GM21528 (cell line): Measurements from ENCODE around the gene PLEKHF1.
"Not testable (repeated sequence)": the region's sequence is repeated elsewhere in the genome, so short reads cannot be mapped to it uniquely, and the experiment has no call there.

Experiments
- ATAC-seq: cut with Tn5 transposase; IDR thresholded peaks from one replicate; pipeline ENCODE4 v1.9.1; 2021; ENCODE audit warnings: mild to moderate bottlenecking, moderate library complexity; ENCODE audit not compliant: unreplicated experiment, low FRiP score

Gene PLEKHF1

DNA sequence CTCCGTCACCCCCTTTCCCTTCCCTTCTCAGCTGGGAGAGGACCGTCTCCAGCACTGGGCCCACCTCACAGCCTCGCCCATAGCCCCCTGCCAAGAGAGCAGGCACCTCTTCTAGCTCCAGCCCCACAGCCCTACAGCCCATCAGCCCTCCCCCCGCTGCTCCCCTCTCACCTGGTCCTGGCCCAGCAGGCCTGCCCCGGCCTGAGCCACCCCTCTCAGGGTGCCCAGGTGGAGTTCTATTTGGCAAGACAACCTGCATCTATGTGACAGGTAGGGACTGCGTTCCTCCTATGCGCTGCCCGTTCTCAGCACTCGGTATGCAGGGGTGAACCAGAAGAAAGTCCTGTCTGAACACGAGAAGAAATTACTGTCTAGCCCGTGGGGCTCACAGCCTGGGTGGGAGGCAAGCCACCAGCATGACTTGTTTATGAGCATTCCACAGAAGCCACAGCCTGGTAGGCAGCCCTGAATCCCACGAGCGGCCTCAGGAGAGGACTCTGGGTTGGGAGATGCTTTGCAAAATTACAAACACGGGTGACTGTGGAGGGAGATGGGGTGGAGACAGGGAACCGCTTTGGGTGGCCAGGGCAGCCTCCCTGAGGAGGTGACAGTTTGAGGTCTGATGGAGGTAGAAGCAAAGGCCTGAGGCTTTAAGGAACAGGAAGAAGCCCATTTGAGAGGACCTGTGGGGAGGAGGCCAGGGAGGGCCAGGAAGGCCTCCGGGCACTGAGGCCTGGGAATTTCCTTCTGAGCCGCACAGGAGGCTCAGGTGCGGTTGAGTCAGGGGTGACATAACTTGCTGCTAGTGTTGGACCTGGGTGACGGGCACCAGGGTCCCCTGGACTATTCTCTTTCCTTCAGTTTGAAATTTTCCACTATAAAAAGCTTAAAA lies 1.2 kb upstream of the PLEKHF1 start:
- no peak for ATAC-seq

DNA sequence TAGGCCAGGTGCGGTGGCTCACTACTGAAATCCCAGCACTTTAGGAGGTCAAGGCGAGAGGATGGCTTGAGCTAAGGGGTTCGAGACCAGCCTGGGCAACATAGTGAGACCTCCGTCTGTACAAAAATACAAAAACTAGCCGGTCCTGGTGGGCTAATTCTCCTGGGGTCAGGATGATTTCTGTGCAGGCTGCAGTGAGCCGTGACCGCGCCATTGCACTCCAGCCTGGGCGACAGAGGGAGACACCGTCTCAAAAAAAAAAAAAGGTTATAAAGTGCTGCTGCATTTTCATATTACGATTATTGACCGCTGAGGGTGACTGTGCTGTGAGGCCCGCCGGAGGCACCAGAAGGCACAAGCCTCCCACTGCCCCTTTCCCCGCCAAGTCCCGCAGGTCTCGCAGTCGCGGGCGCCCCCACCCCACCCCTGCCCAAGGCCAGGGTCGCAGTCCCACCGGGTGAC lies 477 bp upstream of the PLEKHF1 start:
- no peak for ATAC-seq

DNA sequence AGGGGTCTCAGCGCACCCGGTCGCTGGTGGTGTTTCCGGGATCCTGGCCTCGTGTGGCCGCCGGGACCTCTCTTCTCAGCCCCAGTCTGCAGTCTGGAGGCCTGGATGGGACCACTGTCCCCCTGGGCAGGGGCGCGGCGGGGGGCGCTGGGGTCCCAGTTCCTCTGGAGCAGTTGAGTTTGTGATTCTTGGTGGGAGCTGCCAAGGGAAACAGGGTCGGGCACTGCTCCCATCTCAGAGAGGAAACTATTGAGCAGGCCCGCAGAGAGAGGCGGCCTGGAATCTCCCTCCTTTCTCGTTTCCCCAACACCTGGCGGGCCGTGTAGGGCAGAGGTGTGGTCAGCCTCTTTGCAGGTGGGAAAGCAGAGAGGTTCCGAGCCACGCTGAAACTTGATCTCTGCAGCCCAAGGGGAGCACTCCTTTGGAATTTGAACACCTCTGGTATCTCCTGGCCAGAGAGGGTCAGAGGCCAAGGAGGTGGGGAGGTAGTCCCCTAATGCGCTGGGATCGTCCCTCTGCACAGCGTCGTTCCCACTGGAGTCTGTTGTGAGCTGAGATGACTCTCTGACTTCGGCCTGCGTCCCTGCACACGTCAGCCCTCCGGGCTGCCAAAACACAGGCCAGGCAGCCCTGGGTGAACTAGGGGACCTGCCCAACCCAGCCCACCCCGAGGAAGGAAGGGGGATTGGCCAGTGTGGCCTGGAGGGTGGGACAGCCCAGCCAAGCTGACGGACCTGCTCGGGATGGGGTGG lies 741 bp downstream of the PLEKHF1 start:
- ATAC-seq = peak; percentile 14

DNA sequence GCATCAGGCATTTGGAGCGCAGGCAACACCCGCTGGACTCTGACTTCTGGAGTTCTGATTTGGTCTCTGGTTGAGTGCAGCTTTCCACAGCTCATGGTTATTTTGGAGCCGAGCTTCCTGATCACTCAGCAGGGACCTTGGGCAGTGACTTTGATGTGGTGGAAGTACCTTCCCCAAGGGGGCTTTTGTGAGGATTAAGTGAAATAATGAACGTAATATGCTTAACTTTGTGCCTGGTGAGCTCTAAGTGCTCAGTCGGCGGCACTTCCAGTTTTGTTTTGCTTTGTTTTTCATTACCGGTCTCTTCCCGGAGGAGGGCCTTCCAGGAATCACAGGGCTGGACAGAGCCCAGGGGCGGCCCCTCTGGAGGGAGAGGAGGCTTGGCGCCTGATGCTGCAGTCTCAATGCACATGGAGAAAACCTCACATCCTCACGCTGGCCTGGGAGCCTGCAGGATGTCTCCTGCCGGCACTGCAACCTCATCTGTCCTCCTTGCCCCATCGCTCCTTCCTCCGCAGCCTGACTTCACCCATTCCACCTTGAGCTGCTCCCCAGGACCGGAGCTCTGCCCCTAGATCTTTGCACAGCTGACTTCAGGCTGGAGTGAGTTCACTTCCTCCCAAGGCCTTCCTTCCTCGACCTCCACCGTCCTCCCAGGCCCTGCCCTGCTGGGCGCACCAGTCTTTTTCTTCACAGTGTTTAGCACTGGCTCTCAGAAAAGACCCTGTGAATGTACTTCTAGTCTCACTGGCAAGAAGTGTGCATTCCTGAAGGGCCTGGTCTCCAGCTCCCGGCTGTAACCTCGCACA lies 1.5 kb downstream of the PLEKHF1 start:
- no peak for ATAC-seq

DNA sequence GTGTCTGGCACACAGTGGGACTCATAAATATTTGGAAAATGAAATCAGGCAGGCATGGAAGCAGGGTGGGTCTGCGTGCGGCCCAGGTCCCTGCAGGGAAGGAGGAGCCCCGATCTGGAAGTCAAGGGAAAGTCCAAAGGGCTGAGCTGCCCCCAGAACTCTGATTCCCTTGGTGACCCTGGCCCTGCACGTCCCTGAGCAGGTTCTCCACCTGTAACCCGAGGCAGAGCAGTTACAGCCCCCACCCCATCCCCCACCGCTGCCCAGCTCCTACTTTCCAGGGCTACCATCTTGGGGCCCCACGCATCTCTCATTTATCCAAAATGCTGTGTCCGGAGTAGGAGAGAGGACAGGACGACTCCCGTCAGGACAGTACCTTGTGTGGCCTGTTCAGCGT lies 2.1 kb downstream of the PLEKHF1 start:
- no peak for ATAC-seq

DNA sequence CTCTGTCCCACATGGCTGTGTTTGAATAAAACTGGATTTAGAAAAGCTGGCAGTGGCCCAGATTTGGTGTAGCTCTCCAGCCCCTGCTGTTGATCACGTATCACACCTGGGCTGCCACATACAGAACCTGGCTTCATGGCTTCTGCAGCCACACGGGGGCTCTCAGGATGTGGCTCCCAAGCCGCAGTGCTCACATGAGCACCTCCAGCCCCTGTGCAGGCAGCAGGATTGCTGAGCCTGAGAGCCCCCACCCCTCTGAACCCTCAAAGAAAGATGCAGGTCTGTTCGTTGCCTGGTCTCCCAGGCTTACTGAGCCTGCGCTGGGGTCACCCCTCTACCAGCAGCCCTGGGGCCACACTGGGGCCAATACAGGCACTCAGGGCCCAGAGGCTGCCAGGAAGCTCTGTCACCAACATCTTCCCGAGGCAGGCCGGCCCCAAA lies 2.7 kb downstream of the PLEKHF1 start:
- ATAC-seq = no peak

DNA sequence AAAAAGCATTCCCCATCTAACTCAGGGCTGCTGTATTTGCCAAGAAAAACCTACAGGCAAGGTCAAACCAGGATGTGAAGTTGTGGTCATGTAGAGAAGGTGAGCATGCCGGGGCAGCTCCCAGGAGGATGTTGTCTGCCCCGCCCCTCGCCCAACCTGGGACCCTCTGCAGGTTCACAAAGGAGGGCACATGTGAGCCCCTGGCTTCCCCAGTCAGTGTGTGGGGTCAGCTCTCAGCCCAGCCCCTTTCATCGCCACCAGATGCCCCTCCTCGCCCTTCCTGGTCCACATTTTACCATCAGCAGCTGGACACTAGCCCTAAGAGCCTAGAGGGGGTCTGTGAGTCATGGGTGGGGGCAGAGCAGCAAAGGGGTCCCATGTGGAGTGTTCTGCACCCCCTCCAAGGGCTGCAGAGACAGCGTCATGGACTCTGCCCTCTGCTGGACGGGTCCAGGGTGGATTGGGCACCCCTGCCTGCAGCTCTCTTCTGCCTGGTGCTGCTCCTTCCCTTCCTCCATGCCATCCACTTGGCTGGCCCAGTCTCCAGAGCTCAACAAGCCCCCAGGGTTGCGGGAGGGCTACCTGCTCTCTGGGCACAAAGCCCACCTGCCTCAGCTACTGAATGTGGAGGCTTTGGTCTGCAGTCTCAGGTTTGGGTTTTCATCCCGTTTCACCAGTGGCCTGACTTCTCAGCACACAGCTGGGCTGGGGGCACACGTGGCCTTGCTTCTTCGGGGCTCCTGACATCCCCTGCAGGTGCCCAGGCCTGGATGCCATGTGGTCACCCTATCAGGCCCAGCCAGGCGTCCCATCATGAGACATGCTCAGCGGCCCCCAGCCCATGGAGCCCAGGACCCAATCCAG lies 3.7 kb downstream of the PLEKHF1 start:
- no peak for ATAC-seq

DNA sequence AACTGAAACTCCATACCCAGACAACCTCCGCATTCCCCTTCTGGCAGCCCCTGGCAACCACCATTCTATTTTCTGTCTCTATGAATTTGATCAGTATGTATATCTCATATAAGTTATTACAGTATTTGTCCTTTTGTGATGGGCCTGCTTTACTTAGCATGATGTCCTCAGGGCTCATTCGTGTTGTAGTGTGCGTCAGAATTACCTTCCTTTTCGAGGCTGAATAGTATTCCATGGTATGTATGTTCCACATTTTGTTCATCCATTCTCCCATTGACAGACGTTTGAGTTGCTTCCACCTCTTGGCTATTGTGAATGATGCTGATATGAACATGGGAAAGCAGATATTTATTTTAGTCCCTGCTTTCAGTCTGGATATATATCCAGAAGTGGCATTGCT lies 5.0 kb downstream of the PLEKHF1 start:
- no peak for ATAC-seq

DNA sequence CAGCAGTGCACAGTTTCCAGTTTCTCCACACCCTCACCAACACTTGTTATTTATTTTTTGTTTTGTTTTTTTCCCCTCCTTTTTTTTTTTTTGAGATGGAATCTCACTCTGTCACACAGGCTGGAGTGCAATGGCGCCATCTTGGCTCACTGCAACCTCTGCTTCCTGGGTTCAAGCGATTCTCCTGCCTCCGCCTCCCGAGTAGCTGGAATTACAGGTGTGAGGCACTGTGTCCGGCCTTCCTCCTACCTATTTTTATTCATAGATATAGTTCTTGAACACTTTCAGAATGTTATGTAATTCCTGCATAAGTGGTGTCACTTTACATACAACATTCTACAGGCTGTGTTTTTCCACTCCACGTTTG lies 5.7 kb downstream of the PLEKHF1 start:
- not testable (repeated sequence) for ATAC-seq

DNA sequence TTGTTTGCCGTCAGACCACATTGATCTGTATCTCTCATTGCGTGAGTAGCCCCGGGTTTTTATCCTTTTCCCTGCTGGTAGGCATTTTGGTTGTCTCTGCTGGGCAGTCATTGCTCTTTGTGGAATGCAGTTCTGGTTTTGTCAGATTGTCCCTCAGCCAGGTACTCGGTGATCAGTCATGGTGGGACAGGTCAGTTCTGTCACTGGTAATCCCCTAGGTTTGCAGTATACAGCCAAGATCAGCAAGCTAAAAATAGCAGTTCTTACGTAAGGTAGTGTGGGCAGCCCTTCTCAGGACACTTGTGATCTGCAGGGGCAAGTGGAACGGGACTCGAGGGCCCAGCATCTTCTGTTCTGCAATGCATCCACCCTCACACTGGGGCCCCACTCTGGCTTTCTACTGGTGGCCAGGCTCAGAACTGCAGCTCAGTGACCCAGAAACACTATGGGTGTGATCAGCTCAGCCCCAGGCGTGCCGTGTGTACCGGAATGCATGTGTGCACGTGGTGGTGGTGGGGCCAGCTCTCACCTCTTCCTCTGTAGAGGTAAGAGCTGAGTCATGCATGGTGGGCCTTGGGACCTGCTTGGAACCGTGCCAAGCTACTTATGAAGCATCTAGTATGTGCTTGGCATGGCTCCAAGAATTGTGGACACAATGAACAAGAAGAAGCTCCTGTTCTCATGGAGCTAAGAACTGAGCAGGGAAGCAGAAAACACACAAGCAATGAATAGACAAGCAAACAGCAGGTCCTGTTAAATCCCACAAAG lies 6.3 kb downstream of the PLEKHF1 start:
- peak; percentile 72 for ATAC-seq

DNA sequence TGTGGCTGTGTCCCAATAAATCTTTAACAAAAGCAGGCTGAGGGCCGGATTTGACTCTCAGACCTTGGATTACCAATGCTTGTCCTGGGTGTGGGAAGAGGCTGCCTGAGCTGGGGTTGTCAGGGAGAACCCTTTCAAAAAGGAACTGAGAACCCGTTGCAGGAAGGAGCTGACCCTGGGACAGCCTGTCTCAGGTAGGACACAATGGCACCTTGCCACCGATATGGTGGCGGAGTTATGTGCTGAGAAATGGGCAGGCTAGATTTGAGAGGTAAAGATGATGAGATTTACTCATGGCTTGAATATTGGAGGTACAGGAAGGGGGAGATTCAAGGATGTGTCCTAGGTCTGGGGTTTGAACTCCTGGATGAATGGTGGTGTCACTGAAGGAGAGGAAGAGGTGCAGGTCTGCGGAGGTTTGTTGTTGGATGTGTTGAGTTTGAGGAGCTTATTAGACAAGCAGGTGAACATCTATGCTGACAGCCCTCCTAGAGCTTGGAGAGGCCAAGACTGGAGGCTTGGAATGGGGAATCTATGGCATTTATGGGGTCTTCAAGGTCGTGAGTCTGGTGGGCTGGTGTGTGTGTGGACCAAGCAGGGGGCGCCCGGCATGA lies 7.2 kb downstream of the PLEKHF1 start:
- no peak for ATAC-seq

DNA sequence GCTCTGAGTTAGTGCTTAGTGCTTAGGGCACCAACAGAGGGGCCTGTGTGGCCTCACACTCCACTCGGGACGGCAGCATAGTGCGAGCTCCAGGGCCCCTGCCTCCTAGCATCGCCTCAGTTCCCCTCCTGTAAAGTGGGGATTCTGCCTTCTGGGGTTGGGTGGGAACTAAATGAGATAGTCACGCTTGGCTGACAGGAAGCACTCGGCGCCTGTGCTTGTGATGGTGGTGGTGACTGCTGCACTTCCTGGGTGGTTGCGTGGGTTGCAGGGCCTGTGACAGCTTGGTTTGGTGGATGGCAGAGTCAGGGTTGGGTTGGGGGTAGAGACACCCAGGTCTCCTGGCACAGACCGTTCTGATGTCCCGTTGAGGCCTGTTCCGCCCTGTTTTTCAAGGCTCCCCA lies 7.7 kb downstream of the PLEKHF1 start:
- ATAC-seq = no peak

DNA sequence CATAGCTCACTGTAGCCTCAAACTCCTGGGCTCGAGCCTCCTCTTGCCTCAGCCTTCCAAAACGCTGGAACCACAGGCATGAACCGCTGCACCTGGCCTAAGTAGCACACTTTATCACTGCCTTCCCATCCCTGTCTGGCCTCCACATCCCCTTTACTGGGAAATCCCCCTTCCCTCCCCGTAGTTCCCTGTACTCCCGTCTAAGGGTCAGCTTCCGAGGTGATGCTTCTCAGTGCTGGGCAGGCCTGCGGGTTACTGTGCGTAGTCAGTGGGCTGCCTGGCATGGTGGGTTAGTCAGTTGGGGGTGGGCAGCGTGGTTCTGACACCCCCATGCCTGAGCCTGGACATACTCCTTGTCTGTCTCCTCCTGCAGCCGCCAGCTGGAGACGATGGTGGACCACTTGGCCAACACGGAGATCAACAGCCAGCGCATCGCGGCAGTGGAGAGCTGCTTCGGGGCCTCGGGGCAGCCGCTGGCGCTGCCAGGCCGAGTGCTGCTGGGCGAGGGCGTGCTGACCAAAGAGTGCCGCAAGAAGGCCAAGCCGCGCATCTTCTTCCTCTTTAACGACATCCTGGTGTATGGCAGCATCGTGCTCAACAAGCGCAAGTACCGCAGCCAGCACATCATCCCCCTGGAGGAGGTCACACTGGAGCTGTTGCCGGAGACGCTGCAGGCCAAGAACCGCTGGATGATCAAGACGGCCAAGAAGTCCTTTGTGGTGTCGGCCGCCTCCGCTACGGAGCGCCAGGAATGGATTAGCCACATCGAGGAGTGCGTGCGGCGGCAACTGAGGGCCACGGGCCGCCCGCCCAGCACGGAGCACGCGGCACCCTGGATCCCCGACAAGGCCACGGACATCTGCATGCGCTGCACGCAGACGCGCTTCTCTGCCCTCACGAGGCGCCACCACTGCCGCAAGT lies 8.4 kb downstream of the PLEKHF1 start:
- no peak for ATAC-seq

DNA sequence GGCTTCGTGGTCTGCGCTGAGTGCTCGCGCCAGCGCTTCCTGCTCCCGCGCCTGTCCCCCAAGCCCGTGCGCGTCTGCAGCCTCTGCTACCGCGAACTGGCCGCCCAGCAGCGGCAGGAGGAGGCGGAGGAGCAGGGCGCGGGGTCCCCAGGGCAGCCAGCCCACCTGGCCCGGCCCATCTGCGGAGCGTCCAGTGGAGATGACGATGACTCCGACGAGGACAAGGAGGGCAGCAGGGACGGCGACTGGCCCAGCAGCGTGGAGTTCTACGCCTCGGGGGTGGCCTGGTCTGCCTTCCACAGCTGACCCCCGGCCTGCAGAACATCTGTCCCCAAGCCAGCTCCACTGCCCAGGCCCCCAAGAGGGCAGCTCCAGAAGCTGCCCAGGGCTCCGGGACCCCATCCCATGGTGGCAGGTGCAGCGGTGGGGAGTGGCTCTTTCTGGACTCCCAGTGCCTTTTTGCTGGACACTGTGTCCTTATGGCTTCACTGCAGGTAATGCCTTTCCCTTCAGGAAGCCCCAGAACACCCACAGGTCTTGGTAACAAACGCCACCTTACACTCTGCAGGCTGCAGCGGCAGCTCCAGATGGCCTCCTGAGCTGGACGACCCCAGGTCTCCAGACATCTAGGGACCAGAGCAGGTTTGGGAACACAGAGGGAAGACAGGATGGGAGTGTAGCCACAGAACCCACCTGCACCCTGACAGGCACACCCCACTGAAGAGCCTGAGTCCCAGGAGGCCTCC lies 9.3 kb downstream of the PLEKHF1 start:
- ATAC-seq = no peak

DNA sequence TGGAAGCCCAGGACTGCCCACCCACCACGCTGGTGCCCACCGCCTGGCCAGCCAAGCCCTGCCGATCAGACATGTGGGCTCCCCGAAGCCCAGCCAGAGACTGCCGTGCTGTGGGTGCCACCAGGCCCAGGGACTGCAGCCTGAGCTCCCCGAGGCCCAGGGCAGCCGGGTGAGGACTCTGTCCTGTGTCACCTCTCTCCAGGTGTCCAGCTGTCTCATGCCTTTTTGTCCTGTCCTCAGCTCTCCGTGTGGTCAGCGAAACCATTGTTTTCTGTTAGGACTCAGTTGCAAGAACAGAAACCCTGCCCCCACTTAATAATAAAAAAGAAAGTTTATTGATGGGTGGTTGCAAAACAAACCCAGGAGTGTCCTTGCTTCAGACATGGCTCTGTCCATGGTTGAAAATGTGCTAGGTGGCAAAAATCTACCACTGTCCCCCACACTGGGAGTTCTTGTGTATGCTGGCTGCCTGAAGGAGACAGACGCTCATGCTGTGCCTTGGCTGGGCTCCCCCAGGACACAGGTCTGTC lies 9.9 kb downstream of the PLEKHF1 start:
- no peak for ATAC-seq

DNA sequence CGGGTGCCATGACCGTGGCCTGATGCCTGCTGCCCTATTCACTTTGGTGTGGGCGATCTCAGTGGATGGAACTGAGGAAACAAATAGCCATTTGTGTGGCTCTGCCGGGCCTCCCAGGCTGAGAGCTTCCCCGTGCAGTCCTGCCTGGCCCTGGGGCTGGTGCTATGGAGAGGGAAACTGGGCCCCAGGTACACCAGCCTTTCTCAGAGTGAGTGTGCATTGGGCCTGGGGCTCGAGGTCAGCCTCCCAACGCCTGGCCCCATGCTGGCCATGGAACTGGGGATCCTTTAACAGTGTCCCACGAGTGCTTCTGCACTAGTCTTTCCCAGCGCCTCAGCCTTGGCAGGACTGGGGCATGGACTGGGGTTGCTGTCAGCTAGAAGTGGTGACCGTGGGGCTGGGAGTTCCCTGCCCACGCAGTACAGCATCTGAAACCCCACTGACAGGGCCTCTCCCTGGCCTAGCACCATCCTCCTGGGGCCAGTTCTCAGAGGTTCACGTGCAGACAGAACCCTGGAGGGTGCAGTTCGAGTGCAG lies 10.5 kb downstream of the PLEKHF1 start:
- no peak for ATAC-seq

DNA sequence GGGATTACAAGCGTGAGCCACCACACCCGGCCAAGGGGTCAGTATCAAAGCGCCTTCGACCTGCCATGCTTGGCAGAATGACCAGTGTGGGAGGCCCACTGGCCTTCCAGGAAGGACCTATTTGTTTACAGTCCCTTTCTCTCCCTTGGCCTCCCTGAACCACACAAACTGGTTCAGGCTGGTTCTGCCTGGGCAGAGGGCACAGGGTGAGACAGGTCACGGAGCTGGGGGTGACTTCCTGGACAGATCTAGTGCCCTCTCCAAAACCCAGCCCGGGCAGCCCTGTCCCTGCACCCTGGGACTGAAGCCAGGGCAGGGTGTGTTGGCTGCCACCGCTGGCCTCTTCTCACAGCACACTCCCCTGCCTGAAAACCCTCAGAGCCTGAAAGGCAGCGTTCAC lies 11.3 kb downstream of the PLEKHF1 start:
- ATAC-seq = no peak
